Endodermal cell (in vitro differentiated cells): ENCODE data around the gene PRKCA. TPM values are rescaled to one million over a fixed set of nuclear protein-coding genes. Genes with fewer than 3 reads are reported as not detected.
A peak's percentile ranks its signal among the peaks of the same experiment; 100 is the strongest.
"Not testable (repeated sequence)": the region's sequence is repeated elsewhere in the genome, so short reads cannot be mapped to it uniquely, and the experiment has no call there.

Experiments
- DNase-seq: peaks from one replicate; pipeline ENCODE4 v3.0.0-alpha.2; 2017
- H3K27ac ChIP-seq: 2 replicates; pipeline ENCODE4 v1.5.1; 2013; ENCODE audit warnings: mild to moderate bottlenecking, low read depth, low read length, moderate library complexity
- H3K27me3 ChIP-seq: 2 replicates; pipeline ENCODE4 v1.6.1; 2013; ENCODE audit warnings: mild to moderate bottlenecking, low read length, moderate library complexity; ENCODE audit not compliant: insufficient read depth, control insufficient read depth, poor library complexity, severe bottlenecking
- H3K36me3 ChIP-seq: 2 replicates; pipeline ENCODE4 v1.7.0; 2013; ENCODE audit warnings: mild to moderate bottlenecking, low read length, moderate library complexity; ENCODE audit not compliant: control insufficient read depth, insufficient read depth
- H3K4me1 ChIP-seq: one replicate; pipeline ENCODE4 v1.7.0; 2013; ENCODE audit warnings: low read length; ENCODE audit not compliant: control insufficient read depth, insufficient read depth
- H3K4me3 ChIP-seq: 2 replicates; pipeline ENCODE4 v1.5.1; 2013; ENCODE audit warnings: mild to moderate bottlenecking, low read length, moderate library complexity
- H3K9ac ChIP-seq: 2 replicates; pipeline ENCODE4 v1.6.1; 2013; ENCODE audit warnings: mild to moderate bottlenecking, low read length, moderate library complexity; ENCODE audit not compliant: poor library complexity, severe bottlenecking; ENCODE audit errors: extremely low read depth
- H3K9me3 ChIP-seq: 2 replicates; pipeline ENCODE4 v1.6.1; 2013; ENCODE audit warnings: mild to moderate bottlenecking, low read length, moderate library complexity; ENCODE audit not compliant: control insufficient read depth
- H3K27ac Mint-ChIP-seq: 2 replicates; pipeline ENCODE4 v1.8.0; 2020; ENCODE audit warnings: mixed read lengths
- H3K27me3 Mint-ChIP-seq: 2 replicates; pipeline ENCODE4 v1.8.0; 2021; ENCODE audit warnings: mild to moderate bottlenecking, mixed read lengths; ENCODE audit not compliant: insufficient read depth
- H3K36me3 Mint-ChIP-seq: 2 replicates; pipeline ENCODE4 v1.8.0; 2020; ENCODE audit warnings: low read depth, mixed read lengths
- H3K4me1 Mint-ChIP-seq: 2 replicates; pipeline ENCODE4 v1.8.0; 2020; ENCODE audit warnings: mixed read lengths
- H3K4me3 Mint-ChIP-seq: 2 replicates; pipeline ENCODE4 v1.8.0; 2020; ENCODE audit warnings: mild to moderate bottlenecking, moderate library complexity, mixed read lengths
- H3K9me3 Mint-ChIP-seq: 2 replicates; pipeline ENCODE4 v1.8.0; 2020; ENCODE audit warnings: mild to moderate bottlenecking, mixed read lengths
- CTCF ChIP-seq: fragments of 200-600 bp; sonication (generic); conservative IDR thresholded peaks from 2 replicates; pipeline ENCODE4 v1.5.0; 2021; ENCODE audit warnings: antibody characterized with exemption, mild to moderate bottlenecking
- WGBS, 2 experiments: methylation state at CpG; one replicate each; pipeline versions ENCODE4 v1.1.5 to v1.1.7; 2013; ENCODE audit warnings: missing lambda C conversion rate in 2 of 2, mixed read lengths in 1 of 2; ENCODE audit not compliant: insufficient coverage in 1 of 2, insufficient read length in 1 of 2; 5-methylcytosine and 5-hydroxymethylcytosine counted together
- total RNA-seq, 2 donors: library from RNA; stranded (reverse); fragmentation: NEBNext Ultra II Directional in 1 of 2; extraction: Animal tissue kit (Norgen Biotek cat#: 25700) in 1 of 2; gene quantifications; 2 replicates in 1 of 2; 3 replicates in 1 of 2; pipeline ENCODE4 v1.2.1, GENCODE V29; 2021

PRKCA gene
- total RNA-seq, 2 donors from 2014 or later: 8.7 to 14.6 TPM

DNA sequence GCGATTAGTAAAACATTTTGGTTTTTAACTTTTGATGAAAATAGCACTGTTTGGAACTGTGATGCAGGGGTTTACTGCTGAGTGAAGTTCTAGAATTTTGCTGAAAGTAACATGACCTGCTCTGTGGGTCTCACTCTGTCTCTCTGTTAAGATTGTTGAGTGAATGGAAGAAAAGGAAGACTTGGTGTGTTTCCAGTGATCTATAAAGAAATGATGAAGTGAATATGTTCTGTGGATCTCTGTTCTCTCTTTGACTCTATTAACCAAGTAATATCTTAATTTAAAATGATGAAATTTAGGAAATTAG, 148.4 kb downstream of the PRKCA start:
- Mint-ChIP-seq H3K36me3 (no peaks in the 10 kb centered on the region), H3K4me3 (no peak overlapping the region), H3K4me1 (peaks cover 36% of the 10 kb centered on the region), H3K27ac (no peak overlapping the region), H3K9me3 (no peaks in the 10 kb centered on the region), H3K27me3 (no peaks in the 10 kb centered on the region)
- H3K9me3 ChIP-seq: no peaks in the 10 kb centered on the region
- TF ChIP-seq CTCF: no peak
- no peak overlapping the region for H3K9ac ChIP-seq
- H3K27me3 ChIP-seq: no peaks in the 10 kb centered on the region
- H3K4me1 ChIP-seq: no peaks in the 10 kb centered on the region
- no peak overlapping the region for H3K4me3 ChIP-seq
- no peak overlapping the region for H3K27ac ChIP-seq
- 90 to 100% methylated on average over 1 of the region's 1 CpG for WGBS, 2 experiments
- H3K36me3 ChIP-seq: no peaks in the 10 kb centered on the region
- DNase-seq: no peak

DNA sequence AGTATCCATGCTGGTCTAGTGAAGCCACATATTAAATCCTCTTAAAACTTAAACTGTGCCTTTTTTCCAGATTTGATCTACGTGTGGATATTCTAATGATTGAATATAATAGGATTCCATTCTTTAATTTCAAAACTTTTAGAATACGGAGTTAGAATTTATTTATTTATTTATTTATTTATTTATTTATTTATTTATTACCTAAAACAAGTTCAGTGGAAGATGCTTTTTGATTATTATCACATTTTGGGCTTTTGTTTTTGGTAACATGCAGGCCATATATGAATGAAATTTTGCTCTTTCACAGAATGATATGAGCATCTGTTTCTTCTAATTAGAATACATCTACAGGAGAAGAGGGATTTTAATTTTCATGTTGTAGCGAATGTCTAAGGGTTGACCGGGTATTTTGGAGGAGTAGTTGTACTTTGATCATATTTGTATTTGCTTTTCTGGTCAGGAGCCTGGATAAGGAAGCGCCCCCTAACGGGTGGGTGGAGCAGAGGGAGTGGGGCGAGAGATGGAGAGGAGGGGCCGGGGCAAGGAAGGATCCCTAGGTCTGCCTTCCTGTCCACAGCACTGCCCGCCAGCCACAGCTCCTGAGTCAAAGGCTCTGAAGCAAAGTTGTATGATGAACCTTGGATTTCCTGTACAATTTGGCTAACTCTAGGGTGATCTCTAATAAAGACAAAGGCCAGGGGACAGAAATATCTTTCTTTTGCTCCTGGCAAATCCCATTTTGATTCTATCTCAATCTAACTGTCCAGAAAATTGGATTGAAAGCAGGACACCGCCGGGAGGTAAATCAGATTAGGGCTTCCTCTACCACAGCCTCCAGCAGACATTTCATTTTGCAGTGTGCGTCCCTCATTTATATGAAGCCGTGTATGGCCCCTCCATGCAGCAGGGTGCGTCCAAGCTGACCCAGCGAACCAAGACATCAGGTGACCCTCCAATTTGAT, 149.1 kb downstream of the PRKCA start:
- H3K4me3 ChIP-seq: no peak overlapping the region
- H3K27me3 Mint-ChIP-seq: peaks cover 3% of the 10 kb centered on the region
- H3K36me3 ChIP-seq: no peaks in the 10 kb centered on the region
- H3K4me1 ChIP-seq: no peaks in the 10 kb centered on the region
- no peaks in the 10 kb centered on the region for H3K9me3 Mint-ChIP-seq
- no peak overlapping the region for H3K4me3 Mint-ChIP-seq
- no peak overlapping the region for H3K9ac ChIP-seq
- H3K4me1 Mint-ChIP-seq: peaks cover 36% of the 10 kb centered on the region
- no peaks in the 10 kb centered on the region for H3K36me3 Mint-ChIP-seq
- peak; percentile 80 for TF ChIP-seq CTCF
- H3K9me3 ChIP-seq: no peaks in the 10 kb centered on the region
- H3K27me3 ChIP-seq: no peaks in the 10 kb centered on the region
- DNase-seq: peak; percentile 92
- no peak overlapping the region for H3K27ac ChIP-seq
- WGBS, 2 experiments: 77 to 81% methylated on average over 9 to 13 of the region's 15 CpGs
- no peak overlapping the region for H3K27ac Mint-ChIP-seq

- no peak for TF ChIP-seq CTCF
- Histone ChIP-seq H3K27me3 (no peaks in the 10 kb centered on the region), H3K9ac (no peak overlapping the region), H3K4me3 (no peak overlapping the region), H3K4me1 (no peaks in the 10 kb centered on the region), H3K9me3 (no peaks in the 10 kb centered on the region), H3K36me3 (no peaks in the 10 kb centered on the region), H3K27ac (no peak overlapping the region)
- H3K27me3 Mint-ChIP-seq: peaks cover 3% of the 10 kb centered on the region
- no peaks in the 10 kb centered on the region for H3K9me3 Mint-ChIP-seq
- no peak overlapping the region for H3K4me3 Mint-ChIP-seq
- WGBS, 2 experiments: 95 to 99% methylated on average over 7 to 10 of the region's 10 CpGs
- peaks cover 17% of the 10 kb centered on the region for H3K4me1 Mint-ChIP-seq
- H3K36me3 Mint-ChIP-seq: peaks cover 2% of the 10 kb centered on the region
- no peak for DNase-seq
- H3K27ac Mint-ChIP-seq: no peak overlapping the region
These were observed 152.6 kb downstream of the PRKCA start for GRCh38 chr17:66455060-66455459.

- not testable (repeated sequence) for H3K36me3 Mint-ChIP-seq, H3K9ac ChIP-seq, H3K4me3 ChIP-seq, H3K4me1 ChIP-seq, H3K27me3 Mint-ChIP-seq, DNase-seq, H3K4me3 Mint-ChIP-seq, H3K27ac Mint-ChIP-seq, H3K4me1 Mint-ChIP-seq, H3K27ac ChIP-seq, H3K36me3 ChIP-seq, H3K9me3 ChIP-seq, H3K9me3 Mint-ChIP-seq, H3K27me3 ChIP-seq
- WGBS, 2 experiments: 90 to 94% methylated on average over 2 to 3 of the region's 3 CpGs
These were observed 155.1 kb downstream of the PRKCA start for GRCh38 chr17:66457499-66457898.
